ENCODE data around the gene ATP5IF1. TPM values are rescaled to one million over a fixed set of nuclear protein-coding genes. Genes with fewer than 3 reads are reported as not detected.
A peak's percentile ranks its signal among the peaks of the same experiment; 100 is the strongest.

The ATP5IF1 gene
- total and polyA plus RNA-seq, 2 of the 13 experiments (the other 11 are each of a cell fraction or from before 2014, with no cell fraction given) = 97.7 to 131 TPM

- TF ChIP-seq RXRB (CRISPR knock-in tag; IDR thresholded peaks at IDR 0.05; ENCODE audit: borderline replicate concordance) (no peak), BCL6 (CRISPR knock-in tag; IDR thresholded peaks at IDR 0.05) (no peak), ZSCAN31 (CRISPR knock-in tag; IDR thresholded peaks at IDR 0.05; ENCODE audit: low read depth) (no peak), ZNF160 (CRISPR knock-in tag; IDR thresholded peaks at IDR 0.05) (peak; percentile 29; the same call in 1 of the 2 replicates), SMYD3 (CRISPR knock-in tag; IDR thresholded peaks at IDR 0.05) (peak; percentile 89; the same call in 1 of the 2 replicates), ZNF354B (CRISPR knock-in tag; IDR thresholded peaks at IDR 0.05) (0 out of 2 replicates have a peak, but pooled peaks have one; percentile 23), POLR2G (IDR thresholded peaks at IDR 0.05; ENCODE audit: low read depth, low read length) (peak; percentile 92), SALL1 (CRISPR knock-in tag; IDR thresholded peaks at IDR 0.05) (peak; percentile 78), ZNF501 (CRISPR knock-in tag; IDR thresholded peaks at IDR 0.05) (peak; percentile 92), SRF (IDR thresholded peaks at IDR 0.05; ENCODE audit: low read depth, low read length) (no peak), ZNF557 (CRISPR knock-in tag; IDR thresholded peaks at IDR 0.05) (0 out of 2 replicates have a peak, but pooled peaks have one; percentile 68), ZNF484 (CRISPR knock-in tag; IDR thresholded peaks at IDR 0.05; ENCODE audit: borderline replicate concordance, low read depth) (no peak), U2AF1 (optimal IDR thresholded peaks at IDR 0.05; ENCODE audit: low read depth, low read length) (no peak), SRSF4 (IDR thresholded peaks at IDR 0.05; ENCODE audit: low read depth, low read length, poor library complexity, severe bottlenecking) (no peak), CHD2 (IDR thresholded peaks at IDR 0.05; ENCODE audit: low read depth, low read length) (peak; percentile 59; the same call in 1 of the 2 replicates), ZNF530 (CRISPR knock-in tag; IDR thresholded peaks at IDR 0.05; ENCODE audit: low read depth) (peak; percentile 80; the same call in 1 of the 2 replicates)
- TF ChIP-seq, protein P1, sequence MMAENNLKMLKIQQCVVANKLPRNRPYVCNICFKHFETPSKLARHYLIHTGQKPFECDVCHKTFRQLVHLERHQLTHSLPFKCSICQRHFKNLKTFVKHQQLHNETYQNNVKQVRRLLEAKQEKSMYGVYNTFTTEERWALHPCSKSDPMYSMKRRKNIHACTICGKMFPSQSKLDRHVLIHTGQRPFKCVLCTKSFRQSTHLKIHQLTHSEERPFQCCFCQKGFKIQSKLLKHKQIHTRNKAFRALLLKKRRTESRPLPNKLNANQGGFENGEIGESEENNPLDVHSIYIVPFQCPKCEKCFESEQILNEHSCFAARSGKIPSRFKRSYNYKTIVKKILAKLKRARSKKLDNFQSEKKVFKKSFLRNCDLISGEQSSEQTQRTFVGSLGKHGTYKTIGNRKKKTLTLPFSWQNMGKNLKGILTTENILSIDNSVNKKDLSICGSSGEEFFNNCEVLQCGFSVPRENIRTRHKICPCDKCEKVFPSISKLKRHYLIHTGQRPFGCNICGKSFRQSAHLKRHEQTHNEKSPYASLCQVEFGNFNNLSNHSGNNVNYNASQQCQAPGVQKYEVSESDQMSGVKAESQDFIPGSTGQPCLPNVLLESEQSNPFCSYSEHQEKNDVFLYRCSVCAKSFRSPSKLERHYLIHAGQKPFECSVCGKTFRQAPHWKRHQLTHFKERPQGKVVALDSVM (CRISPR knock-in tag; IDR thresholded peaks at IDR 0.05) = peak; percentile 43; the same call in 1 of the 2 replicates
- TF ChIP-seq, protein P2, sequence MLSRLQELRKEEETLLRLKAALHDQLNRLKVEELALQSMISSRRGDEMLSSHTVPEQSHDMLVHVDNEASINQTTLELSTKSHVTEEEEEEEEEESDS (CRISPR knock-in tag; IDR thresholded peaks at IDR 0.05; ENCODE audit: borderline replicate concordance) = no peak
- TF ChIP-seq, protein P3, sequence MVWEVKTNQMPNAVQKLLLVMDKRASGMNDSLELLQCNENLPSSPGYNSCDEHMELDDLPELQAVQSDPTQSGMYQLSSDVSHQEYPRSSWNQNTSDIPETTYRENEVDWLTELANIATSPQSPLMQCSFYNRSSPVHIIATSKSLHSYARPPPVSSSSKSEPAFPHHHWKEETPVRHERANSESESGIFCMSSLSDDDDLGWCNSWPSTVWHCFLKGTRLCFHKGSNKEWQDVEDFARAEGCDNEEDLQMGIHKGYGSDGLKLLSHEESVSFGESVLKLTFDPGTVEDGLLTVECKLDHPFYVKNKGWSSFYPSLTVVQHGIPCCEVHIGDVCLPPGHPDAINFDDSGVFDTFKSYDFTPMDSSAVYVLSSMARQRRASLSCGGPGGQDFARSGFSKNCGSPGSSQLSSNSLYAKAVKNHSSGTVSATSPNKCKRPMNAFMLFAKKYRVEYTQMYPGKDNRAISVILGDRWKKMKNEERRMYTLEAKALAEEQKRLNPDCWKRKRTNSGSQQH (CRISPR knock-in tag; IDR thresholded peaks at IDR 0.05; ENCODE audit: low read depth) = no peak; the same call in 1 of the 2 replicates
- TF ChIP-seq, protein P4, sequence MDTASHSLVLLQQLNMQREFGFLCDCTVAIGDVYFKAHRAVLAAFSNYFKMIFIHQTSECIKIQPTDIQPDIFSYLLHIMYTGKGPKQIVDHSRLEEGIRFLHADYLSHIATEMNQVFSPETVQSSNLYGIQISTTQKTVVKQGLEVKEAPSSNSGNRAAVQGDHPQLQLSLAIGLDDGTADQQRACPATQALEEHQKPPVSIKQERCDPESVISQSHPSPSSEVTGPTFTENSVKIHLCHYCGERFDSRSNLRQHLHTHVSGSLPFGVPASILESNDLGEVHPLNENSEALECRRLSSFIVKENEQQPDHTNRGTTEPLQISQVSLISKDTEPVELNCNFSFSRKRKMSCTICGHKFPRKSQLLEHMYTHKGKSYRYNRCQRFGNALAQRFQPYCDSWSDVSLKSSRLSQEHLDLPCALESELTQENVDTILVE (CRISPR knock-in tag; IDR thresholded peaks at IDR 0.05) = peak; percentile 80
- TF ChIP-seq, protein P5, sequence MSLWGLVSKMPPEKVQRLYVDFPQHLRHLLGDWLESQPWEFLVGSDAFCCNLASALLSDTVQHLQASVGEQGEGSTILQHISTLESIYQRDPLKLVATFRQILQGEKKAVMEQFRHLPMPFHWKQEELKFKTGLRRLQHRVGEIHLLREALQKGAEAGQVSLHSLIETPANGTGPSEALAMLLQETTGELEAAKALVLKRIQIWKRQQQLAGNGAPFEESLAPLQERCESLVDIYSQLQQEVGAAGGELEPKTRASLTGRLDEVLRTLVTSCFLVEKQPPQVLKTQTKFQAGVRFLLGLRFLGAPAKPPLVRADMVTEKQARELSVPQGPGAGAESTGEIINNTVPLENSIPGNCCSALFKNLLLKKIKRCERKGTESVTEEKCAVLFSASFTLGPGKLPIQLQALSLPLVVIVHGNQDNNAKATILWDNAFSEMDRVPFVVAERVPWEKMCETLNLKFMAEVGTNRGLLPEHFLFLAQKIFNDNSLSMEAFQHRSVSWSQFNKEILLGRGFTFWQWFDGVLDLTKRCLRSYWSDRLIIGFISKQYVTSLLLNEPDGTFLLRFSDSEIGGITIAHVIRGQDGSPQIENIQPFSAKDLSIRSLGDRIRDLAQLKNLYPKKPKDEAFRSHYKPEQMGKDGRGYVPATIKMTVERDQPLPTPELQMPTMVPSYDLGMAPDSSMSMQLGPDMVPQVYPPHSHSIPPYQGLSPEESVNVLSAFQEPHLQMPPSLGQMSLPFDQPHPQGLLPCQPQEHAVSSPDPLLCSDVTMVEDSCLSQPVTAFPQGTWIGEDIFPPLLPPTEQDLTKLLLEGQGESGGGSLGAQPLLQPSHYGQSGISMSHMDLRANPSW (CRISPR knock-in tag; IDR thresholded peaks at IDR 0.05; ENCODE audit: borderline replicate concordance) = peak; percentile 64; the same call in 1 of the 2 replicates
These were observed at the start of gene ATP5IF1 (continued) for GRCh38 chr1:28235755-28236655.

Measured in HepG2 (cell line).